ENCODE data around the gene ADAMTSL2.

DNA sequence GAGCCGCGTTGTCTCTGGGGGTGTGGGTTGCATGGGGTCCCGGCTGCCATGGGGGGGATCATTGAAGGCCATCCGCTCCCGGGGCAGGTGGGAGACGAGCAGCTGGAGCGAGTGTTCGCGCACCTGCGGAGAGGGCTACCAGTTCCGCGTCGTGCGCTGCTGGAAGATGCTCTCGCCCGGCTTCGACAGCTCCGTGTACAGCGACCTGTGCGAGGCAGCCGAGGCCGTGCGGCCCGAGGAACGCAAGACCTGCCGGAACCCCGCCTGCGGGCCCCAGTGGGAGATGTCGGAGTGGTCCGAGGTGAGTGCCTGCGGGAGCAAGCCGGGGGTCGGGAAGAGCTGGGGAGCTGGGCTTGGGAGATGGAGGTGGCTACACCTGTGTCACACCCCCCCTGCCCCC is 33.7 kb downstream of the ADAMTSL2 start:
- TF ChIP-seq, protein P1, sequence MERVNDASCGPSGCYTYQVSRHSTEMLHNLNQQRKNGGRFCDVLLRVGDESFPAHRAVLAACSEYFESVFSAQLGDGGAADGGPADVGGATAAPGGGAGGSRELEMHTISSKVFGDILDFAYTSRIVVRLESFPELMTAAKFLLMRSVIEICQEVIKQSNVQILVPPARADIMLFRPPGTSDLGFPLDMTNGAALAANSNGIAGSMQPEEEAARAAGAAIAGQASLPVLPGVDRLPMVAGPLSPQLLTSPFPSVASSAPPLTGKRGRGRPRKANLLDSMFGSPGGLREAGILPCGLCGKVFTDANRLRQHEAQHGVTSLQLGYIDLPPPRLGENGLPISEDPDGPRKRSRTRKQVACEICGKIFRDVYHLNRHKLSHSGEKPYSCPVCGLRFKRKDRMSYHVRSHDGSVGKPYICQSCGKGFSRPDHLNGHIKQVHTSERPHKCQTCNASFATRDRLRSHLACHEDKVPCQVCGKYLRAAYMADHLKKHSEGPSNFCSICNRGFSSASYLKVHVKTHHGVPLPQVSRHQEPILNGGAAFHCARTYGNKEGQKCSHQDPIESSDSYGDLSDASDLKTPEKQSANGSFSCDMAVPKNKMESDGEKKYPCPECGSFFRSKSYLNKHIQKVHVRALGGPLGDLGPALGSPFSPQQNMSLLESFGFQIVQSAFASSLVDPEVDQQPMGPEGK (CRISPR knock-in tag; IDR thresholded peaks at IDR 0.05; ENCODE audit: borderline replicate concordance): no peak
- no peak for TF ChIP-seq RARB (CRISPR knock-in tag; IDR thresholded peaks at IDR 0.05)
- TF ChIP-seq, protein P2, sequence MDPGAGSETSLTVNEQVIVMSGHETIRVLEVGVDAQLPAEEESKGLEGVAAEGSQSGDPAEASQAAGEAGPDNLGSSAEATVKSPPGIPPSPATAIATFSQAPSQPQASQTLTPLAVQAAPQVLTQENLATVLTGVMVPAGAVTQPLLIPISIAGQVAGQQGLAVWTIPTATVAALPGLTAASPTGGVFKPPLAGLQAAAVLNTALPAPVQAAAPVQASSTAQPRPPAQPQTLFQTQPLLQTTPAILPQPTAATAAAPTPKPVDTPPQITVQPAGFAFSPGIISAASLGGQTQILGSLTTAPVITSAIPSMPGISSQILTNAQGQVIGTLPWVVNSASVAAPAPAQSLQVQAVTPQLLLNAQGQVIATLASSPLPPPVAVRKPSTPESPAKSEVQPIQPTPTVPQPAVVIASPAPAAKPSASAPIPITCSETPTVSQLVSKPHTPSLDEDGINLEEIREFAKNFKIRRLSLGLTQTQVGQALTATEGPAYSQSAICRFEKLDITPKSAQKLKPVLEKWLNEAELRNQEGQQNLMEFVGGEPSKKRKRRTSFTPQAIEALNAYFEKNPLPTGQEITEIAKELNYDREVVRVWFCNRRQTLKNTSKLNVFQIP (CRISPR knock-in tag; IDR thresholded peaks at IDR 0.05; ENCODE audit: borderline replicate concordance, low read depth): no peak
- TF ChIP-seq, protein P3, sequence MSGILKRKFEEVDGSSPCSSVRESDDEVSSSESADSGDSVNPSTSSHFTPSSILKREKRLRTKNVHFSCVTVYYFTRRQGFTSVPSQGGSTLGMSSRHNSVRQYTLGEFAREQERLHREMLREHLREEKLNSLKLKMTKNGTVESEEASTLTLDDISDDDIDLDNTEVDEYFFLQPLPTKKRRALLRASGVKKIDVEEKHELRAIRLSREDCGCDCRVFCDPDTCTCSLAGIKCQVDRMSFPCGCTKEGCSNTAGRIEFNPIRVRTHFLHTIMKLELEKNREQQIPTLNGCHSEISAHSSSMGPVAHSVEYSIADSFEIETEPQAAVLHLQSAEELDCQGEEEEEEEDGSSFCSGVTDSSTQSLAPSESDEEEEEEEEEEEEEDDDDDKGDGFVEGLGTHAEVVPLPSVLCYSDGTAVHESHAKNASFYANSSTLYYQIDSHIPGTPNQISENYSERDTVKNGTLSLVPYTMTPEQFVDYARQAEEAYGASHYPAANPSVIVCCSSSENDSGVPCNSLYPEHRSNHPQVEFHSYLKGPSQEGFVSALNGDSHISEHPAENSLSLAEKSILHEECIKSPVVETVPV (CRISPR knock-in tag; IDR thresholded peaks at IDR 0.05): no peak
- no peak for TF ChIP-seq GLIS3 (CRISPR knock-in tag; IDR thresholded peaks at IDR 0.05)
- TF ChIP-seq ZNF8 (CRISPR knock-in tag; IDR thresholded peaks at IDR 0.05): no peak
- TF ChIP-seq ZFP3 (CRISPR knock-in tag; IDR thresholded peaks at IDR 0.05): no peak
- no peak for TF ChIP-seq ZC3H10 (CRISPR knock-in tag; IDR thresholded peaks at IDR 0.05)
- no peak for TF ChIP-seq ZNF565 (CRISPR knock-in tag; conservative IDR thresholded peaks at IDR 0.05; ENCODE audit: low read depth)
- TF ChIP-seq, protein P4, sequence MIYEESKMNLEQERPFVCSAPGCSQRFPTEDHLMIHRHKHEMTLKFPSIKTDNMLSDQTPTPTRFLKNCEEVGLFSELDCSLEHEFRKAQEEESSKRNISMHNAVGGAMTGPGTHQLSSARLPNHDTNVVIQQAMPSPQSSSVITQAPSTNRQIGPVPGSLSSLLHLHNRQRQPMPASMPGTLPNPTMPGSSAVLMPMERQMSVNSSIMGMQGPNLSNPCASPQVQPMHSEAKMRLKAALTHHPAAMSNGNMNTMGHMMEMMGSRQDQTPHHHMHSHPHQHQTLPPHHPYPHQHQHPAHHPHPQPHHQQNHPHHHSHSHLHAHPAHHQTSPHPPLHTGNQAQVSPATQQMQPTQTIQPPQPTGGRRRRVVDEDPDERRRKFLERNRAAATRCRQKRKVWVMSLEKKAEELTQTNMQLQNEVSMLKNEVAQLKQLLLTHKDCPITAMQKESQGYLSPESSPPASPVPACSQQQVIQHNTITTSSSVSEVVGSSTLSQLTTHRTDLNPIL (CRISPR knock-in tag; IDR thresholded peaks at IDR 0.05; ENCODE audit: low read depth): no peak
